HCT116 (cell line): Measurements from ENCODE around the gene CENPT. TPM values are rescaled to one million over a fixed set of nuclear protein-coding genes. Genes with fewer than 3 reads are reported as not detected.

Experiments used
- ATAC-seq: fragments of 200-7000 bp; cut with Tn5 transposase; 2 replicates; pipeline ENCODE4 v1.9.1; 2020; ENCODE audit warnings: mild to moderate bottlenecking, moderate library complexity
- BruUV-seq: library from RNA; stranded (reverse); fragments of 400-500 nt; replicated peaks from 2 replicates; lab custom pipeline; 2021; lab: Mats Ljungman, UMichigan
- CTCF ChIA-PET: fragments of 300-600 bp; sonication (Branson Sonifier 250); formaldehyde crosslinking; loops from one replicate; lab custom pipeline; 2021; ENCODE audit warnings: antibody characterized with exemption; lab: Charles Lee
- POLR2A ChIA-PET: fragments of 300-600, 350-600 bp; sonication (Branson Sonifier 250); formaldehyde crosslinking; loops from one replicate; lab custom pipeline; 2021; ENCODE audit warnings: antibody characterized with exemption; lab: Charles Lee
- RAD21 ChIA-PET, 2 experiments: fragments of 300-600 bp; sonication (Branson Sonifier 250); formaldehyde crosslinking; loops; one replicate each; lab custom pipeline; 2023; ENCODE audit warnings: low total read pairs in 2 of 2; ENCODE audit not compliant: uncharacterized antibody in 2 of 2, unreplicated experiment in 2 of 2, low non-redundant PET in 1 of 2; lab: Charles Lee
- DNase-seq: peaks from one replicate; pipeline ENCODE4 v3.0.0-alpha.2; 2010; ENCODE audit warnings: low read depth, low spot score
- H2AFZ ChIP-seq: fragments of 200-600 bp; shearing (Covaris generic), sonication (generic); 2 replicates; pipeline ENCODE4 v1.6.1; 2017; ENCODE audit warnings: low read depth, mixed run types, mixed read lengths, antibody characterized with exemption, low read length; ENCODE audit not compliant: poor library complexity, severe bottlenecking
- H3K27ac ChIP-seq: 2 replicates; pipeline ENCODE4 v1.5.1; 2012; ENCODE audit warnings: low read depth, low read length
- H3K27me3 ChIP-seq: fragments of 200-600 bp; sonication (generic); 2 replicates; pipeline ENCODE4 v1.6.1; 2016; ENCODE audit warnings: mixed run types, low read length, mixed read lengths; ENCODE audit not compliant: insufficient read depth
- H3K36me3 ChIP-seq, 2 experiments: fragments of 200-500 bp in 1 of 2; fragments of 200-600 bp in 1 of 2; sonication (Bioruptor generic) in 1 of 2; sonication (generic) in 1 of 2; 2 replicates each; pipeline versions ENCODE4 v1.5.1 to v1.6.1; 2014 to 2016; ENCODE audit warnings: low read length in 2 of 2, inconsistent platforms in 1 of 2, mixed read lengths in 1 of 2, mixed run types in 1 of 2; ENCODE audit not compliant: insufficient read depth in 2 of 2, control insufficient read depth in 1 of 2
- H3K4me1 ChIP-seq, 2 experiments: fragments of 200-600 bp in 1 of 2; sonication (generic) in 1 of 2; 2 replicates each; pipeline versions ENCODE4 v1.5.1 to v1.6.1; 2012 to 2017; ENCODE audit warnings: low read length in 2 of 2, inconsistent platforms in 1 of 2, mild to moderate bottlenecking in 1 of 2, mixed read lengths in 1 of 2, mixed run types in 1 of 2, moderate library complexity in 1 of 2; ENCODE audit not compliant: insufficient read depth in 2 of 2, control insufficient read depth in 1 of 2
- H3K4me2 ChIP-seq: fragments of 200-600 bp; sonication (generic); 2 replicates; pipeline ENCODE4 v1.6.1; 2017; ENCODE audit warnings: mixed run types, low read length, mixed read lengths
- H3K4me3 ChIP-seq, 2 experiments: fragments of 200-600 bp in 1 of 2; sonication (generic) in 1 of 2; replicated peaks in 1 of 2; 2 replicates each; pipeline ENCODE4 v1.5.1; 2011 to 2016; ENCODE audit warnings: low read length in 2 of 2, control low read depth in 1 of 2, low read depth in 1 of 2, mild to moderate bottlenecking in 1 of 2, mixed read lengths in 1 of 2, mixed run types in 1 of 2
- H3K79me2 ChIP-seq: fragments of 200-600 bp; sonication (generic); 2 replicates; pipeline ENCODE4 v1.6.1; 2017; ENCODE audit warnings: mild to moderate bottlenecking, mixed run types, low read length, moderate library complexity, mixed read lengths; ENCODE audit not compliant: insufficient read depth
- H3K9ac ChIP-seq: fragments of 200-600 bp; sonication (generic); 2 replicates; pipeline ENCODE4 v1.6.1; 2016; ENCODE audit warnings: low read length, mixed read lengths
- H3K9me2 ChIP-seq: fragments of 200-600 bp; sonication (generic), shearing (Covaris generic); 2 replicates; pipeline ENCODE4 v1.6.1; 2017; ENCODE audit warnings: mixed run types, mild to moderate bottlenecking, moderate library complexity; ENCODE audit not compliant: insufficient read depth
- H3K9me3 ChIP-seq, 2 experiments: fragments of 200-500 bp in 1 of 2; fragments of 200-600 bp in 1 of 2; sonication (Bioruptor generic) in 1 of 2; sonication (generic) in 1 of 2; 2 replicates each; pipeline ENCODE4 v1.6.1; 2014 to 2017; ENCODE audit warnings: low read length in 2 of 2, mixed read lengths in 2 of 2, inconsistent platforms in 1 of 2, low read depth in 1 of 2, mild to moderate bottlenecking in 1 of 2, mixed run types in 1 of 2, moderate library complexity in 1 of 2; ENCODE audit not compliant: control insufficient read depth in 1 of 2, insufficient read depth in 1 of 2
- H4K20me1 ChIP-seq: fragments of 200-600 bp; sonication (generic), shearing (Covaris generic); 2 replicates; pipeline ENCODE4 v1.6.1; 2017; ENCODE audit warnings: mixed run types, mild to moderate bottlenecking, moderate library complexity; ENCODE audit not compliant: insufficient read depth
- REST ChIP-seq: IDR thresholded peaks from 2 replicates; pipeline ENCODE4 v1.6.1; 2012; ENCODE audit warnings: low read depth
- SIN3A ChIP-seq: IDR thresholded peaks from 2 replicates; pipeline ENCODE4 v1.6.1; 2012; ENCODE audit warnings: low read depth
- YY1 ChIP-seq: IDR thresholded peaks from 2 replicates; pipeline ENCODE4 v1.6.1; 2011; ENCODE audit warnings: low read length, low read depth, moderate library complexity, mild to moderate bottlenecking; ENCODE audit not compliant: insufficient replicate concordance; ENCODE audit errors: extremely low read depth
- intact Hi-C: fragments of 100-400 bp; cut with micrococcal nuclease; formaldehyde crosslinking; loops from 2 replicates; pipeline ENCODE4 v1.10.0; 2022
- total RNA-seq: library from RNA; stranded (reverse); gene quantifications from one replicate; pipeline ENCODE4 v1.2.1, GENCODE V29; 2021; ENCODE audit not compliant: unreplicated experiment
- TF ChIP-seq, protein P1 (sequence below), 3 experiments: fragments of 200-600 bp in 1 of 3; sonication (generic) in 1 of 3; IDR thresholded peaks in 2 of 3; conservative IDR thresholded peaks in 1 of 3; 2 replicates each; pipeline ENCODE4 v1.5.1; 2012 to 2017; ENCODE audit warnings: low read depth in 2 of 3, low read length in 2 of 3, antibody characterized with exemption in 1 of 3, borderline replicate concordance in 1 of 3, control low read depth in 1 of 3, mild to moderate bottlenecking in 1 of 3, mixed read lengths in 1 of 3, mixed run types in 1 of 3, moderate library complexity in 1 of 3; ENCODE audit not compliant: insufficient read depth in 1 of 3

The CENPT gene
- total RNA-seq, 1 experiment from 2014 or later, result 40.5 TPM

DNA sequence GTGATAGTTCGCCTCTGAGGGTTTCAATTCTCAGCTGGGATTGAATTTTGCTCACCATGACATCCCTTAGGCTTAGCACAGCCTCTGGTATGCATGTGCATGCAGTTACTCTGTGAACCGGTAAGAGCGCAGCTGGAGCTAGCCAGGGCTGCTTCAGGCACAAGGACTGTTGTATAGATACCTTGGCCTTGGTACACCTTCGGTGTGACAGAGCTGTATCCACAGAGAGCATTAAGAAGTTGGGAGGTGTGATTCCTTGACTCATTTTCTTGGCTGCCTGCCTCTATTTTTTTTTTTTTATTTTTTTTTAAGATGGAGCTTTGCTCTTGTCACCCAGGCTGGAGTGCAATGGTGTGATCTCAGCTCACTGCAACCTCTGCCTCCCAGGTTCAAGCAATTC lies 3.0 kb downstream of the CENPT start:
- no peak overlapping the region for H3K4me3 ChIP-seq
- CTCF ChIA-PET, result interaction anchor here (1.1 to 2.4 kb wide), 2 partner anchors 28 to 38 kb away, joined by 5 to 18 read pairs; partner anchors contain the start of genes RANBP10 and TSNAXIP1
- no peak for ATAC-seq
- H3K9me3 ChIP-seq, result no peaks in the 10 kb centered on the region
- H3K27me3 ChIP-seq, result no peaks in the 10 kb centered on the region
- no peak for DNase-seq
- no peak overlapping the region for H2AFZ ChIP-seq
- TF ChIP-seq, protein P1, sequence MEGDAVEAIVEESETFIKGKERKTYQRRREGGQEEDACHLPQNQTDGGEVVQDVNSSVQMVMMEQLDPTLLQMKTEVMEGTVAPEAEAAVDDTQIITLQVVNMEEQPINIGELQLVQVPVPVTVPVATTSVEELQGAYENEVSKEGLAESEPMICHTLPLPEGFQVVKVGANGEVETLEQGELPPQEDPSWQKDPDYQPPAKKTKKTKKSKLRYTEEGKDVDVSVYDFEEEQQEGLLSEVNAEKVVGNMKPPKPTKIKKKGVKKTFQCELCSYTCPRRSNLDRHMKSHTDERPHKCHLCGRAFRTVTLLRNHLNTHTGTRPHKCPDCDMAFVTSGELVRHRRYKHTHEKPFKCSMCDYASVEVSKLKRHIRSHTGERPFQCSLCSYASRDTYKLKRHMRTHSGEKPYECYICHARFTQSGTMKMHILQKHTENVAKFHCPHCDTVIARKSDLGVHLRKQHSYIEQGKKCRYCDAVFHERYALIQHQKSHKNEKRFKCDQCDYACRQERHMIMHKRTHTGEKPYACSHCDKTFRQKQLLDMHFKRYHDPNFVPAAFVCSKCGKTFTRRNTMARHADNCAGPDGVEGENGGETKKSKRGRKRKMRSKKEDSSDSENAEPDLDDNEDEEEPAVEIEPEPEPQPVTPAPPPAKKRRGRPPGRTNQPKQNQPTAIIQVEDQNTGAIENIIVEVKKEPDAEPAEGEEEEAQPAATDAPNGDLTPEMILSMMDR (IDR thresholded peaks at IDR 0.05 in 2 of 3, conservative IDR thresholded peaks at IDR 0.05 in 1 of 3; ENCODE audit: borderline replicate concordance in 1 of 3, insufficient read depth in 1 of 3, low read depth in 2 of 3, low read length in 2 of 3), result no peak
- TF ChIP-seq YY1 (no peak), REST (no peak), SIN3A (no peak)
- H3K4me1 ChIP-seq, result peaks cover 20 to 53% of the 10 kb centered on the region in 2 experiments
- H4K20me1 ChIP-seq, result peaks cover 4% of the 10 kb centered on the region; the same call in 1 of the 2 replicates
- RAD21 ChIA-PET, result no interaction called here
- H3K9me2 ChIP-seq, result no peaks in the 10 kb centered on the region
- no peak overlapping the region for H3K9ac ChIP-seq
- intact Hi-C loops, result no loop called here
- POLR2A ChIA-PET, result interaction anchor here (0.6 to 1.7 kb wide), 2 partner anchors 11 to 184 kb away, joined by 3 to 7 read pairs; partner anchors contain the start of gene ACD
- H3K27ac ChIP-seq, result no peak overlapping the region
- no TSS peak for BruUV-seq
- H3K79me2 ChIP-seq, result peaks cover 44% of the 10 kb centered on the region
- no peak overlapping the region for H3K4me2 ChIP-seq
- H3K36me3 ChIP-seq, result peaks cover 4 to 6% of the 10 kb centered on the region in 2 experiments; a peak in 2 of 4 replicates
